HAP-1 (cell line): ENCODE results near the gene CDHR5.

Source experiments
- DNase-seq, 2 experiments: peaks; one replicate each; pipeline ENCODE4 v3.0.0-alpha.2; 2016 to 2020; ENCODE audit warnings: low spot score in 2 of 2
- H3K27me3 ChIP-seq: fragments of 250-450 bp; sonication (Bioruptor Pico); 2 replicates; pipeline ENCODE4 v1.5.1; 2020; ENCODE audit warnings: low read depth, mild to moderate bottlenecking, moderate library complexity
- H3K36me3 ChIP-seq: fragments of 250-450 bp; sonication (Bioruptor Pico); replicated peaks from 2 replicates; pipeline ENCODE4 v1.5.1; 2020; ENCODE audit warnings: mild to moderate bottlenecking
- H3K4me1 ChIP-seq: fragments of 250-450 bp; sonication (Bioruptor Pico); 2 replicates; pipeline ENCODE4 v1.5.1; 2020; ENCODE audit warnings: mild to moderate bottlenecking
- H3K4me3 ChIP-seq: fragments of 250-450 bp; sonication (Bioruptor Pico); 2 replicates; pipeline ENCODE4 v1.5.1; 2020; ENCODE audit warnings: mild to moderate bottlenecking, moderate library complexity
- H3K9me3 ChIP-seq: fragments of 250-450 bp; sonication (Bioruptor Pico); 2 replicates; pipeline ENCODE4 v1.5.1; 2020; ENCODE audit warnings: mild to moderate bottlenecking, moderate library complexity
- in situ Hi-C: fragments of 300-500 bp; cut with MboI; formaldehyde crosslinking; loops from 3 replicates; pipeline ENCODE4 v1.14.3; 2020; ENCODE audit warnings: low sequenced_read_pairs, inconsistent platforms, mixed read lengths

CDHR5 gene, protein sequence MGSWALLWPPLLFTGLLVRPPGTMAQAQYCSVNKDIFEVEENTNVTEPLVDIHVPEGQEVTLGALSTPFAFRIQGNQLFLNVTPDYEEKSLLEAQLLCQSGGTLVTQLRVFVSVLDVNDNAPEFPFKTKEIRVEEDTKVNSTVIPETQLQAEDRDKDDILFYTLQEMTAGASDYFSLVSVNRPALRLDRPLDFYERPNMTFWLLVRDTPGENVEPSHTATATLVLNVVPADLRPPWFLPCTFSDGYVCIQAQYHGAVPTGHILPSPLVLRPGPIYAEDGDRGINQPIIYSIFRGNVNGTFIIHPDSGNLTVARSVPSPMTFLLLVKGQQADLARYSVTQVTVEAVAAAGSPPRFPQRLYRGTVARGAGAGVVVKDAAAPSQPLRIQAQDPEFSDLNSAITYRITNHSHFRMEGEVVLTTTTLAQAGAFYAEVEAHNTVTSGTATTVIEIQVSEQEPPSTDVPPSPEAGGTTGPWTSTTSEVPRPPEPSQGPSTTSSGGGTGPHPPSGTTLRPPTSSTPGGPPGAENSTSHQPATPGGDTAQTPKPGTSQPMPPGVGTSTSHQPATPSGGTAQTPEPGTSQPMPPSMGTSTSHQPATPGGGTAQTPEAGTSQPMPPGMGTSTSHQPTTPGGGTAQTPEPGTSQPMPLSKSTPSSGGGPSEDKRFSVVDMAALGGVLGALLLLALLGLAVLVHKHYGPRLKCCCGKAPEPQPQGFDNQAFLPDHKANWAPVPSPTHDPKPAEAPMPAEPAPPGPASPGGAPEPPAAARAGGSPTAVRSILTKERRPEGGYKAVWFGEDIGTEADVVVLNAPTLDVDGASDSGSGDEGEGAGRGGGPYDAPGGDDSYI

DNA sequence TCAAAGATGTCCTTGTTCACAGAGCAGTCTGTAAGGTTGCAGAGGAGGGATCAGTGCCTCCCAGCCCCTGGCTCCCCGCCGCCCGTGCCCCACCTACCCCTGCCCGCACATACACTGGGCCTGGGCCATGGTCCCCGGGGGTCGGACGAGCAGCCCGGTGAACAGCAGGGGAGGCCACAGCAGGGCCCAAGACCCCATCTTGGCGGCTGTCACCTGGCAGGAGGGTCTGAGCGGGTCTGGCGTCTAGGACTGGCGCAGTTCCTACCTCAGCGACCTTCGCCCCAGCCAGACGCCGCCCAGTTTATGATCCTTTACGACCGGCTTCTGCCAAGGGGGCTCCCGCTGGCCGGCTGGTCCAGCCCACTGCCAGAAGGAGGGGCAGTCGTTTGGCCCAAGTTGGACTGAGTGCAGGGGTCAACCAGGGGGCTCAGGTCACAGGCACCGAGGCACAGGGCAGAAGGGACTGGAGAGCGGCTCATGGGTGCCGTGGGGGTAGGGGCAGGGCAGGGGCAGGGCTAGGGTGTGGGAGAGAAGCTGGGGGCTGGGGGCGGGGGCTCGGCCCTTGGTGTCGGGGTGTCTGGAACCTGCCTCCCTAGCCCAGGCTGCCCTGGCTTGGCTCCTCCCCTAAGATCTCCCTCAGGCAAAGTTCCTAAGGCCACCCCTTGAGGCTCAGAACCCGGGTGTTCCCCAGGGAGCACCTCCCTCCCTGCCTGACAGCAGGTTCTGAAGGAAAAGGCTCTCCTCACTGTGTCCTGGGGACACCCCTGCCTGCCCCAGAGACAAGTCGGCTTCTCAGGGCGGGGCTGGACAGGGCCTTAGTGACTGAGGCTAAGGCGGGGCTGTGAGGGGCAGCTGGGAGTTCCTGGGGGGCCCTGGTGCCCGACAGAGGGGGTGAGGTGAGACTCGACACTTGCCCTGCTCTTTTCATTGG lies at the start of gene CDHR5:
Gene CDHR5 (minus strand): TSS at position 251 of the 931 bp plus-strand sequence. CDS start 53 bp downstream, at position 198.
- no peaks in the 10 kb centered on the region for H3K9me3 ChIP-seq
- no peak for DNase-seq
- no peaks in the 10 kb centered on the region for H3K36me3 ChIP-seq
- no peaks in the 10 kb centered on the region for H3K4me1 ChIP-seq
- in situ Hi-C loops, result no loop called here
- no peaks in the 10 kb centered on the region for H3K27me3 ChIP-seq
- H3K4me3 ChIP-seq, result no peak within 1 kb of the TSS

DNA sequence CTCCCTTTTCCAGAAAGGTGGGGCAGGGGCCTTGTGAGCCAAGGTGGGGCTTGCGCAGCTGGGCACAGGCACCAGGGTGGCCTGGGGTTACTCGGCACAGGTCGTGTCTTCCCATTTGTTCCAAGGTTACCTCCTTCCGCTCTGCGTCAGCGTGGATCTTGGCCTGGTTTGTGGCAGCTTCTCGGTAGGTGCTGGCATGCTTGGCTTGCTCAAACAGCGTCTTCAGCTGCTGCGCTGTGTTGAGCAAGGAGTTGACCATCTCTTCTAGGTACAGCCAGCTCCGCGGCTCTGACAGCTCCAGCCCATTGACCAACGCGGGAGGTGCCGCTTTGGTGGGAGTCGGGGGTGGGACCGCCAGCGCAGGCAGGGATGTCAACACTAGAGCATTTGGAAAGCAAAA lies 49.7 kb upstream of the CDHR5 start:
- in situ Hi-C loops, result no loop called here
- DNase-seq, result no peak
- no peaks in the 10 kb centered on the region for H3K9me3 ChIP-seq
- no peak overlapping the region for H3K4me3 ChIP-seq
- no peaks in the 10 kb centered on the region for H3K27me3 ChIP-seq
- peaks cover 60% of the 10 kb centered on the region for H3K36me3 ChIP-seq
- H3K4me1 ChIP-seq, result no peaks in the 10 kb centered on the region

DNA sequence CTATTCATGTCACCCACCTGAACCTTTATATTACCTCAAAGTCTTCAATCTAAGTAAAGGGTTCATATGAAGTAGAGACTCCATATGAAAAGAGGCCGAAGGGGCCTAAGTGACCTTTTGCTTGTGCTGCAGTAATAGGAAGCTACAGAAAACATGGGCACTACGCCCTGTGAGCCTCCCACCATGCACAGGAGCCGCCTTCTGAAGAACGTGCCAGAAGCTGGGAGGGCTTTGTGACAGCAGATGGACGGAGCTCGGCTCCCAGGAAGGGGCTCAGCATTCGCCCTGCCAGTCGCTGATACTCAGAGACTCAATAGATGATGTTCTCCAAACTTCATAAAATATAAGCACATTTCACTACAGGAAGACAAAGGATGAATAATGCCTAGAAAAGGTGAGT lies 49.1 kb upstream of the CDHR5 start:
- no peak for DNase-seq
- no peak overlapping the region for H3K4me3 ChIP-seq
- in situ Hi-C loops, result no loop called here
- H3K36me3 ChIP-seq, result peaks cover 58% of the 10 kb centered on the region
- H3K9me3 ChIP-seq, result no peaks in the 10 kb centered on the region
- H3K27me3 ChIP-seq, result no peaks in the 10 kb centered on the region
- no peaks in the 10 kb centered on the region for H3K4me1 ChIP-seq

DNA sequence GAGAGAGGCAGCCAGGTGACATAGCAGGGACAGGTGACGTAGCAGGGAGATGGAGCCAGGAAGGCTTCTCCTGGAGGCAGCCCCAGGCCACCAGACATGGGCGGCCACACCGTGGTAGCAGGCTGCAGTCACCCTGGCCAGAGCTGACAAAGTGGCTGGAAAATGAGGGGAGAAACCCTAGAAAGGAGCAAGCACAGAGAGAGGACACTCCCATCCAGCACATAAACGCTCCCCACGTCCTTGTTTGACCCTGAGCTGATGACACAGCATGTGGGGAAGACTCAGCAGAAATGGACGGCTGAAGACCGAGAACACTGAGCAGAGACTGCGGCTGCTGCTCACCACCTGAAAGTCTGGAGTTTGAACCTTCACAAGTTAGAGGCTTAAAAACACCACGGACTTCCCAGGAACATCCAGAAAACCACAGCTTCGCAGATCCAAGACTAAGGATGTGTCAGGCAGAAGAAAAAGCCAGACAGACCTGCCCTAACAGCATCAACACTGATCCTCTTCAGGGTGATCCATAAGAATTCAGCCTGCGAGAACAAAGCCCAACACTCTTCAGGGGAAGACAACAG lies 41.0 kb upstream of the CDHR5 start:
- in situ Hi-C loops, result no loop called here
- DNase-seq, result no peak

DNA sequence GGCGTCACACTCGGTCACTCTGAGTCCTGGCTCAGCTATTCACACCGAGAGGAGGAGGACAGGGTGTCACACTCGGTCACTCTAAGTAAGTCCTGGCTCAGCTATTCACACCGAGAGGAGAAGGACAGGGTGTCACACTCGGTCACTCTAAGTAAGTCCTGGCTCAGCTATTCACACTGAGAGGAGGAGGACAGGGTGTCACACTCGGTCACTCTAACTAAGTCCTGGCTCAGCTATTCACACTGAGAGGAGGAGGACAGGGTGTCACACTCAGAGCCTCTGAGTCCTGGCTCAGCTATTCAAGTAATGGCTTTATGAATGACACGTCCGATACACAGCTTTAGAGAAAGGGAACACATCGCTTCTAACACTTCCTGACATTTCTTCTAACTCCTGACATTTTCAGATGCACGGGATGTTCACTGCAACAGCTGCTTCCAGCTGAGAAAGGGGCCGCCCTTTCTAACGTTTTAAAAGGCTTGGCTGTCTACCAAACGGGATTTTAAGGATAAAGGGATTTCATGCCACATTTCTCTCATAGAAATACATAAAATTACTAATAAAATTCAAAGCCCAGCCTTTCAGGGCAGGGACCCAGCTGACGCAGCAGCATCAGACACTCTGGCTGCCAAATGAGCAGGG lies 40.4 kb upstream of the CDHR5 start:
- no peaks in the 10 kb centered on the region for H3K27me3 ChIP-seq
- no peak for DNase-seq
- in situ Hi-C loops, result no loop called here

More for the DNA sequence above, 41.0 kb upstream of the CDHR5 start:
- Histone ChIP-seq H3K27me3 (no peaks in the 10 kb centered on the region), H3K4me1 (no peaks in the 10 kb centered on the region), H3K36me3 (peaks cover 32% of the 10 kb centered on the region), H3K4me3 (no peak overlapping the region), H3K9me3 (no peaks in the 10 kb centered on the region)

DNA sequence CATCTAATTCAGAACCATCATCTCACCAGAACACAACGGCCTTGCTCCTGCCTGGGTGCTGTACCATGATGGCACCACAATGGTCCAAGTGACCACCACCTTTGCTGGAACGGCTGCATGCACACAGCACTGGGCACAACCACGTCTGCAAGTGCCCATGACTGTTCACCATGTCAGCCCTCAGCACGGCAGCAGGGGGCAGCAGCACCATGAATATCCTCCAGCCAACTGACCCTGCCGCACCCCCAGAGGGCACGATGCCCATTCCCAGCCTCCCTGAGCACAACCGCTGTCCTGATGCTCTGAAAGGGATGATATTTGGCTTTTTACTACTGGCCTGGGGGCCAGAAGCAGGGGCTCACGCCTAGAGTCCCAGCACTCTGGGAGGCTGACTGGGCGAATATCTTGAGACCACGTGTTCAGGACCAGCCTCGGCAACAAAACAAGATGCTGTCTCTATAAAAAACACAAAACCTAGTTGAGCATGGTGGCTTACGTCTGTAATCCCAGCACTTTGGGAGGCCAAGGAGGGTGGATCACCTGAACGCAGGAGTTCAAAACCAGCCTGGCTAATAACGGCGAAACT lies 38.0 kb upstream of the CDHR5 start:
- H3K36me3 ChIP-seq, result peaks cover 42% of the 10 kb centered on the region
- in situ Hi-C loops, result no loop called here
- DNase-seq, result peak; percentile 17 to 73

More for the DNA sequence above, 40.4 kb upstream of the CDHR5 start:
- peaks cover 38% of the 10 kb centered on the region for H3K36me3 ChIP-seq
- H3K4me3 ChIP-seq, result no peak overlapping the region
- no peaks in the 10 kb centered on the region for H3K4me1 ChIP-seq
- no peaks in the 10 kb centered on the region for H3K9me3 ChIP-seq

DNA sequence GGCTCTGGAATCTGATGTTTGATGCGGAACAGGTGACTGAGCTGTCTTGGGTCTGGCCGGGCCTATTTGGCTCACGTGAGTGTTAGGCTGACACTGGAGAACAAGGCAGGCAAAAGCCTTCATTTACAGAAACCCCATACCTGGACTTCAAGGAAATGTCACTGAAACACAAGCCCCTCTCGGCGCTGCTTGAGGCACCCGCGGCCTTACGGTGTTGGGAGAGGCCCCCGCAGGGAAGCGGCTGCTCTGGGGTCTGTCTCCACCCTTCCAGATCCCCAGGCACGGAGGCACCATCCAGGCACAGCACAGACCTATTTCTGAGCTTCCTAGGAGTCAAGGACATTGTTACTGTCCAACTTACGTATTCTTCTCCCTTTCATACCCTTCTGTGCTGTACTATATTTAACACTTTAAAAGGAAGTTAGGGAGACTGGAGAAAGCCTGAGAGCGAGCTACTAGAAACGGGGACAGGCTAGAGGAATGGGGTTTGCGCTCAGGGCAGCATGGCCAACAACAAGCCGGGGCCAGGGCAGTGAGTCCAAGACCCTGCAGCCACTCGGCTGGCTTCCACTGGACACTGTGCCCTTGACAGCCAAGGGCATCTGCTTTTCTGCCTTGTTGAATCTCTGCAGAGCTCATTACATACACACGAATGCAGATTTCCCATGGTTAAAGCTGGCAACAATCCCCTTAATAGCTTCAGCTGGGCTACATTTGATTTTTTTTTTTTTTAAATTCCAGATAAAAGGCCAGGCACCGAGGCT lies 36.1 kb upstream of the CDHR5 start:
- in situ Hi-C loops, result no loop called here
- no peak for DNase-seq
- Histone ChIP-seq H3K36me3 (peaks cover 46% of the 10 kb centered on the region), H3K4me3 (no peak overlapping the region), H3K4me1 (no peaks in the 10 kb centered on the region), H3K27me3 (no peaks in the 10 kb centered on the region), H3K9me3 (no peaks in the 10 kb centered on the region)

More for the DNA sequence above, 38.0 kb upstream of the CDHR5 start:
- Histone ChIP-seq H3K9me3 (no peaks in the 10 kb centered on the region), H3K4me1 (no peaks in the 10 kb centered on the region), H3K27me3 (no peaks in the 10 kb centered on the region), H3K4me3 (no peak overlapping the region)

DNA sequence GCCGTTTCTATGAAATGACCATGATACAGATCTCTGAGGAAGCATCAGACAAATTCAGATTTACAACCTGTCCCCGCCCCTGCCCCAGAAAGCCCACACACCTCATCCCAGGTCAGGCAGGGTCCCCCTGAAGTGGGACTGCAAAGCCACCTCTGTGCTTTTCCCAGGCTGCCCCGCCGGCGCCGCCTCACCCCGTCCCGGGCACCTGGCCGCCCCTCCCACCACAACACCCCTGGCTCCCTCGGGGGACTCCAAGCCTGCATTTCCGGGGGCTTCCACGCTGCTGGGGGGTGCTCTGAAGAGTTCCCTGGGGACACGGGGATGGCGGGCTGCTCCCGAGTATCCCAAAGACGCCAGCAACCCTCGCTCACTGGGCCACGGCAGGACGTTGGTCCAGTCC lies 35.5 kb upstream of the CDHR5 start:
- Histone ChIP-seq H3K4me1 (no peaks in the 10 kb centered on the region), H3K9me3 (no peaks in the 10 kb centered on the region), H3K4me3 (no peak overlapping the region), H3K36me3 (peaks cover 40% of the 10 kb centered on the region), H3K27me3 (no peaks in the 10 kb centered on the region)
- no peak for DNase-seq
- in situ Hi-C loops, result no loop called here

DNA sequence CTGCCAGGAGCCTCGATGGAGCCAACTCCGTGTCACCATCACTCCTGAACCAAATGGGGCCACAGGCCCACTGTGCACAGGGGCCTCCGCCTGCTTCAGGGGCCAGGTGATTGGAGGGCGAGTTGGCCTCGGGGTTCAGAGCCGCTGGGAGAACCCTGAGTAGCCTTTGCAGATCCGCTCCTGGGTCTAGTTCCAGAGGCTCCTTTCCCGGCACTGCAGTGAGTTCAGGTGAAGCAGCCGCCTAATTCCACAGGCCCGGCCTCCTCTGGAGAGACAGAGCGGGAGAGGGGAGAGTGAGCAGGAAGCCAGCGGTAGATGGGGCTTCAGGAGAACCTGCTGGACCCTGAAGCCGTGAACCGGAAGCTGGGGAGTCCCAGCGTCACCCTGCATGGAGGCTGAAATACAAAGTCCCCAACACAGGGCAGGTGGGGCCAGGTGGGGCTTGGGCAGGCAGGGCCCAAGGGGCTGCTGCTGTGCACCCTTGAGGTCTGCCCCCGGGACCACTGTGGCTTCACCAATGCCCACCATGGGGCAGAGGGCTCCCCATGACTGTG lies 34.9 kb upstream of the CDHR5 start:
- no peaks in the 10 kb centered on the region for H3K27me3 ChIP-seq
- H3K4me1 ChIP-seq, result no peaks in the 10 kb centered on the region
- no peak for DNase-seq
- H3K9me3 ChIP-seq, result no peaks in the 10 kb centered on the region
- no peak overlapping the region for H3K4me3 ChIP-seq
- H3K36me3 ChIP-seq, result peaks cover 39% of the 10 kb centered on the region
- in situ Hi-C loops, result no loop called here

DNA sequence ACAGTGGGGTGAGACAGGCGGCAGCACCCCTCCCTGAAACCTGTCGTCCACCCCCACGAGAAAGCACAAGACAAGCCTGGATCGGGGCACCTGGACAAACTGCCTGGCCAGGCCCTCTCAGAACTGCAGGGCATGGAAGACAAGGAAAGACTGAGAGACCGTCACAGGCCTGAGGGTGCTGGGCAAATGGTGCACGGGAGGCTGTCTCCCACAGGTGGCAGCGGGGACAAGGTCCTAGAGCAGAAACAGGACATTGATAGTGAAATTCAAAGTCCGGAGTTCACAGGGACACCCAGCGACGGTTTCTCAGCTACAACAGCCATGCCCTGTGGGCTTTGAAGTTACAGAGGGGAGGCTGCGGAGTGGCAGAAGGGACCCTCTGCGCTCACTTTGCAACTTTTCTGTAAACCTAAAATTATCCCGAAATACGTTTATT lies 33.0 kb upstream of the CDHR5 start:
- in situ Hi-C loops, result no loop called here
- H3K4me3 ChIP-seq, result no peak overlapping the region
- DNase-seq, result no peak
- no peaks in the 10 kb centered on the region for H3K9me3 ChIP-seq
- peaks cover 28% of the 10 kb centered on the region for H3K36me3 ChIP-seq
- H3K27me3 ChIP-seq, result no peaks in the 10 kb centered on the region
- no peaks in the 10 kb centered on the region for H3K4me1 ChIP-seq

DNA sequence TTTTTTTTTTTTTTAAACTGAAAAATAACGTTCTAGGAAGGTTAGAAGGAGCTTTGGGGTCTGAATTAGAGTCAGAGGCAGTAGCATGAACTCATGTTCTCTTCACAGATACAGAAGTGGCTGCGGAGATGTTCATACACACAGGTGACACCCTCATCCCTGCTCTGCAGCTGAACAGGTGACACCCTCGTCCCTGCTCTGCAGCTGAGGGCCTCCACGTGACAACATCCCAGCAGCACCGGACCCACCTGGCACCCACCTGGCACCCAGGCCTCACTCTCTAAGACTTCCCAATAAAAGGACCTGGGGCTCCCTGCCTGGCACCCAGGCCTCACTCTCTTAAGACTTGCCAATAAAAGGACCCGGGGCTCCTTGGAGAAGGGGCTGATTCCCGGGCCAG lies 32.1 kb upstream of the CDHR5 start:
- peaks cover 22% of the 10 kb centered on the region for H3K36me3 ChIP-seq
- no peak overlapping the region for H3K4me3 ChIP-seq
- no peaks in the 10 kb centered on the region for H3K4me1 ChIP-seq
- no peak for DNase-seq
- H3K27me3 ChIP-seq, result no peaks in the 10 kb centered on the region
- in situ Hi-C loops, result no loop called here
- no peaks in the 10 kb centered on the region for H3K9me3 ChIP-seq

DNA sequence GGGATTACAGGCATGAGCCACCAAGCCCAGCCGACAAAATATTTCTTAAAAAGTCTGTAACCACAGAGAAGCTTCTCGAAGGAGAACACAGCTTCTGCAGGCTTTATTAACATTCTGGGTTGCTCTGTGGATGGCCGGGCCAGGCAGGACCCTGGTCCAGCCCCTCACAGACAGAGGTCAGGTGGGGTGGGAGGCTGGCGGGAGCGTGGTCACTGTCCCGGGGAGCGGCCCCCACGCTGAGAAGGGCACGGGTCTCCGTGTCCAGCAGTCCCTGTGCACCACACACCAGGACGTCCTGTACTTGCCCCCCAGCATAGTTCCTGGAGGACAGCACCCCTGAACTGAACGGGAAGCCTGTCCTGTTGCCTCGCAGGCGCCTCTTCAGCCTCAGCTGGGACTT lies 31.7 kb upstream of the CDHR5 start:
- no peaks in the 10 kb centered on the region for H3K4me1 ChIP-seq
- in situ Hi-C loops, result no loop called here
- no peak overlapping the region for H3K4me3 ChIP-seq
- no peaks in the 10 kb centered on the region for H3K27me3 ChIP-seq
- DNase-seq, result no peak
- no peaks in the 10 kb centered on the region for H3K9me3 ChIP-seq
- H3K36me3 ChIP-seq, result peaks cover 22% of the 10 kb centered on the region
